ENCODE data around the gene SLC6A7.

Gene SLC6A7

GRCh38 chr5:150258130-150258529 is 68.3 kb downstream of the SLC6A7 start:
- Histone ChIP-seq H3K4me1 (ENCODE audit: control insufficient read depth, insufficient read depth, low read length) (peaks cover 11% of the 10 kb centered on the region), H3K27me3 (ENCODE audit: control insufficient read depth, insufficient read depth, low read length) (no peaks in the 10 kb centered on the region), H3K4me2 (ENCODE audit: low read length) (no peak overlapping the region), H3K9ac (ENCODE audit: low read depth, low read length) (no peak overlapping the region), H3K36me3 (ENCODE audit: insufficient read depth, low read length) (no peaks in the 10 kb centered on the region), H3K9me3 (replicated peaks; ENCODE audit: low read length) (no peaks in the 10 kb centered on the region), H3K4me3 (ENCODE audit: low read length) (no peak overlapping the region)
